MM.1S (cell line): ENCODE data around the gene RABGAP1L.

ENCODE experiments used
- CTCF ChIP-seq: fragments of 300-600 bp; sonication (generic); IDR thresholded peaks from 2 replicates; pipeline ENCODE4 v1.5.1; 2016; ENCODE audit warnings: antibody characterized with exemption, low read length, mixed read lengths
- EZH2 ChIP-seq: fragments of 300-600 bp; sonication (generic); optimal IDR thresholded peaks from 2 replicates; pipeline ENCODE3; 2017; ENCODE audit warnings: low read depth, mild to moderate bottlenecking, antibody characterized with exemption, low read length, mixed read lengths
- EZH2phosphoT487 ChIP-seq: fragments of 300-600 bp; sonication (generic); IDR thresholded peaks from 2 replicates; pipeline ENCODE4 v1.6.1; 2018; ENCODE audit warnings: antibody characterized with exemption, low read length

GRCh38 chr1:175002910-175003517 lies 843.7 kb downstream of the RABGAP1L start:
- no peak for TF ChIP-seq CTCF
- no peak for TF ChIP-seq EZH2
- no peak for TF ChIP-seq EZH2phosphoT487
